HCT116 (cell line): ENCODE results near the gene COL20A1. TPM values are rescaled to one million over a fixed set of nuclear protein-coding genes. Genes with fewer than 3 reads are reported as not detected.

Experiments used
- ATAC-seq: fragments of 200-7000 bp; cut with Tn5 transposase; 2 replicates; pipeline ENCODE4 v1.9.1; 2020; ENCODE audit warnings: mild to moderate bottlenecking, moderate library complexity
- BruUV-seq: library from RNA; stranded (reverse); fragments of 400-500 nt; replicated peaks from 2 replicates; lab custom pipeline; 2021; lab: Mats Ljungman, UMichigan
- CTCF ChIA-PET: fragments of 300-600 bp; sonication (Branson Sonifier 250); formaldehyde crosslinking; loops from one replicate; lab custom pipeline; 2021; ENCODE audit warnings: antibody characterized with exemption; lab: Charles Lee
- POLR2A ChIA-PET: fragments of 300-600, 350-600 bp; sonication (Branson Sonifier 250); formaldehyde crosslinking; loops from one replicate; lab custom pipeline; 2021; ENCODE audit warnings: antibody characterized with exemption; lab: Charles Lee
- RAD21 ChIA-PET, 2 experiments: fragments of 300-600 bp; sonication (Branson Sonifier 250); formaldehyde crosslinking; loops; one replicate each; lab custom pipeline; 2023; ENCODE audit warnings: low total read pairs in 2 of 2; ENCODE audit not compliant: uncharacterized antibody in 2 of 2, unreplicated experiment in 2 of 2, low non-redundant PET in 1 of 2; lab: Charles Lee
- DNase-seq: peaks from one replicate; pipeline ENCODE4 v3.0.0-alpha.2; 2010; ENCODE audit warnings: low read depth, low spot score
- H2AFZ ChIP-seq: fragments of 200-600 bp; shearing (Covaris generic), sonication (generic); 2 replicates; pipeline ENCODE4 v1.6.1; 2017; ENCODE audit warnings: low read depth, mixed run types, mixed read lengths, antibody characterized with exemption, low read length; ENCODE audit not compliant: poor library complexity, severe bottlenecking
- H3K27ac ChIP-seq: 2 replicates; pipeline ENCODE4 v1.5.1; 2012; ENCODE audit warnings: low read depth, low read length
- H3K27me3 ChIP-seq: fragments of 200-600 bp; sonication (generic); 2 replicates; pipeline ENCODE4 v1.6.1; 2016; ENCODE audit warnings: mixed run types, low read length, mixed read lengths; ENCODE audit not compliant: insufficient read depth
- H3K36me3 ChIP-seq, 2 experiments: fragments of 200-500 bp in 1 of 2; fragments of 200-600 bp in 1 of 2; sonication (Bioruptor generic) in 1 of 2; sonication (generic) in 1 of 2; 2 replicates each; pipeline versions ENCODE4 v1.5.1 to v1.6.1; 2014 to 2016; ENCODE audit warnings: low read length in 2 of 2, inconsistent platforms in 1 of 2, mixed read lengths in 1 of 2, mixed run types in 1 of 2; ENCODE audit not compliant: insufficient read depth in 2 of 2, control insufficient read depth in 1 of 2
- H3K4me1 ChIP-seq, 2 experiments: fragments of 200-600 bp in 1 of 2; sonication (generic) in 1 of 2; 2 replicates each; pipeline versions ENCODE4 v1.5.1 to v1.6.1; 2012 to 2017; ENCODE audit warnings: low read length in 2 of 2, inconsistent platforms in 1 of 2, mild to moderate bottlenecking in 1 of 2, mixed read lengths in 1 of 2, mixed run types in 1 of 2, moderate library complexity in 1 of 2; ENCODE audit not compliant: insufficient read depth in 2 of 2, control insufficient read depth in 1 of 2
- H3K4me2 ChIP-seq: fragments of 200-600 bp; sonication (generic); 2 replicates; pipeline ENCODE4 v1.6.1; 2017; ENCODE audit warnings: mixed run types, low read length, mixed read lengths
- H3K4me3 ChIP-seq, 2 experiments: fragments of 200-600 bp in 1 of 2; sonication (generic) in 1 of 2; replicated peaks in 1 of 2; 2 replicates each; pipeline ENCODE4 v1.5.1; 2011 to 2016; ENCODE audit warnings: low read length in 2 of 2, control low read depth in 1 of 2, low read depth in 1 of 2, mild to moderate bottlenecking in 1 of 2, mixed read lengths in 1 of 2, mixed run types in 1 of 2
- H3K79me2 ChIP-seq: fragments of 200-600 bp; sonication (generic); 2 replicates; pipeline ENCODE4 v1.6.1; 2017; ENCODE audit warnings: mild to moderate bottlenecking, mixed run types, low read length, moderate library complexity, mixed read lengths; ENCODE audit not compliant: insufficient read depth
- H3K9ac ChIP-seq: fragments of 200-600 bp; sonication (generic); 2 replicates; pipeline ENCODE4 v1.6.1; 2016; ENCODE audit warnings: low read length, mixed read lengths
- H3K9me2 ChIP-seq: fragments of 200-600 bp; sonication (generic), shearing (Covaris generic); 2 replicates; pipeline ENCODE4 v1.6.1; 2017; ENCODE audit warnings: mixed run types, mild to moderate bottlenecking, moderate library complexity; ENCODE audit not compliant: insufficient read depth
- H3K9me3 ChIP-seq, 2 experiments: fragments of 200-500 bp in 1 of 2; fragments of 200-600 bp in 1 of 2; sonication (Bioruptor generic) in 1 of 2; sonication (generic) in 1 of 2; 2 replicates each; pipeline ENCODE4 v1.6.1; 2014 to 2017; ENCODE audit warnings: low read length in 2 of 2, mixed read lengths in 2 of 2, inconsistent platforms in 1 of 2, low read depth in 1 of 2, mild to moderate bottlenecking in 1 of 2, mixed run types in 1 of 2, moderate library complexity in 1 of 2; ENCODE audit not compliant: control insufficient read depth in 1 of 2, insufficient read depth in 1 of 2
- H4K20me1 ChIP-seq: fragments of 200-600 bp; sonication (generic), shearing (Covaris generic); 2 replicates; pipeline ENCODE4 v1.6.1; 2017; ENCODE audit warnings: mixed run types, mild to moderate bottlenecking, moderate library complexity; ENCODE audit not compliant: insufficient read depth
- CBX3 ChIP-seq: IDR thresholded peaks from 2 replicates; pipeline ENCODE4 v1.6.1; 2012; ENCODE audit warnings: low read depth
- CEBPB ChIP-seq: IDR thresholded peaks from 2 replicates; pipeline ENCODE4 v1.6.1; 2012; ENCODE audit warnings: low read depth
- EZH2 ChIP-seq: fragments of 200-600 bp; sonication (generic); IDR thresholded peaks from 2 replicates; pipeline ENCODE4 v1.6.1; 2017; ENCODE audit warnings: antibody characterized with exemption, mixed run types
- FOSL1 ChIP-seq: IDR thresholded peaks from 2 replicates; pipeline ENCODE4 v1.6.1; 2012; ENCODE audit warnings: low read depth
- MAX ChIP-seq: IDR thresholded peaks from 2 replicates; pipeline ENCODE4 v1.6.1; 2012
- POLR2A ChIP-seq: IDR thresholded peaks from 2 replicates; pipeline ENCODE4 v1.7.0; 2011; ENCODE audit warnings: borderline replicate concordance; ENCODE audit not compliant: insufficient read depth, insufficient read length; ENCODE audit errors: extremely low read depth
- POLR2AphosphoS5 ChIP-seq: IDR thresholded peaks from 2 replicates; pipeline ENCODE4 v1.6.1; 2011; ENCODE audit warnings: mild to moderate bottlenecking, low read depth, low read length, moderate library complexity
- SRF ChIP-seq: IDR thresholded peaks from 2 replicates; pipeline ENCODE4 v1.6.1; 2012; ENCODE audit warnings: low read depth
- TCF7L2 ChIP-seq: IDR thresholded peaks from 2 replicates; pipeline ENCODE4 v1.7.0; 2011; ENCODE audit warnings: borderline replicate concordance, inconsistent platforms; ENCODE audit not compliant: insufficient read depth, insufficient read length; ENCODE audit errors: extremely low read depth
- ZFX ChIP-seq: fragments of 450-650 bp; IDR thresholded peaks from 2 replicates; pipeline ENCODE4 v1.6.1; 2017
- intact Hi-C: fragments of 100-400 bp; cut with micrococcal nuclease; formaldehyde crosslinking; loops from 2 replicates; pipeline ENCODE4 v1.10.0; 2022
- total RNA-seq: library from RNA; stranded (reverse); gene quantifications from one replicate; pipeline ENCODE4 v1.2.1, GENCODE V29; 2021; ENCODE audit not compliant: unreplicated experiment
- TF ChIP-seq, protein P1 (sequence below): IDR thresholded peaks from 2 replicates; pipeline ENCODE4 v1.6.1; 2012; ENCODE audit warnings: low read depth
- TF ChIP-seq, protein P2 (sequence below): IDR thresholded peaks from 2 replicates; pipeline ENCODE4 v1.6.1; 2012

The COL20A1 gene
- total RNA-seq, 1 experiment from 2014 or later: 0.34 TPM

DNA sequence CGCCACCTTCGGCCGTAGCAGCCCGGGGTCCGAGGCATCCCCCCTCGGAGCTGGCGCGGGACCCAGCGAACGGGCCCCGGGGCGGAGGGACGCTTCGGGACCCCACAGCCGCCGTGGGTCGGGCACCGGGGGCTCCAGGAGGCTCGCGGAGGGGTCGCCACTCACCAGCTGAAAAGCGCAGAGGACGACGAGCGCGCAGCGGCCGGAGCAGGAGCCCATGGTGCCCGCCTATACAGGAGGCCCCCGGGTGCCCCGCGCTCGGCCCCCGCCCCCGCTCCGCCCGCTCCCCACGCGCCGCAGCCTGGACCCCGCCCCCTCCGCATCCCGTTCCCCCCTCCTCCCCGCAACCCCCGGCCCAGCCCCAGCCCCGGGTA, 38.8 kb upstream of the COL20A1 start, which contains the start of gene NKAIN4:
NKAIN4 (minus strand) TSS at position 232 of the 374 bp plus-strand sequence; CDS start at position 219, 13 bp downstream.
- no peak within 1 kb of the TSS for H2AFZ ChIP-seq
- no peaks in the 10 kb centered on the region for H3K9me2 ChIP-seq
- intact Hi-C loops: no loop called here
- ChIA-PET POLR2A (interaction anchor here (1.8 kb wide), 1 partner anchor 31 kb away, joined by 5 read pairs; no protein-coding TSS in a partner anchor), RAD21 (no interaction called here), CTCF (interaction anchor here (1.5 kb wide), 1 partner anchor 31 kb away, joined by 4 read pairs; no protein-coding TSS in a partner anchor)
- TF ChIP-seq CEBPB: no peak
- no peak for TF ChIP-seq FOSL1
- TF ChIP-seq, protein P1, sequence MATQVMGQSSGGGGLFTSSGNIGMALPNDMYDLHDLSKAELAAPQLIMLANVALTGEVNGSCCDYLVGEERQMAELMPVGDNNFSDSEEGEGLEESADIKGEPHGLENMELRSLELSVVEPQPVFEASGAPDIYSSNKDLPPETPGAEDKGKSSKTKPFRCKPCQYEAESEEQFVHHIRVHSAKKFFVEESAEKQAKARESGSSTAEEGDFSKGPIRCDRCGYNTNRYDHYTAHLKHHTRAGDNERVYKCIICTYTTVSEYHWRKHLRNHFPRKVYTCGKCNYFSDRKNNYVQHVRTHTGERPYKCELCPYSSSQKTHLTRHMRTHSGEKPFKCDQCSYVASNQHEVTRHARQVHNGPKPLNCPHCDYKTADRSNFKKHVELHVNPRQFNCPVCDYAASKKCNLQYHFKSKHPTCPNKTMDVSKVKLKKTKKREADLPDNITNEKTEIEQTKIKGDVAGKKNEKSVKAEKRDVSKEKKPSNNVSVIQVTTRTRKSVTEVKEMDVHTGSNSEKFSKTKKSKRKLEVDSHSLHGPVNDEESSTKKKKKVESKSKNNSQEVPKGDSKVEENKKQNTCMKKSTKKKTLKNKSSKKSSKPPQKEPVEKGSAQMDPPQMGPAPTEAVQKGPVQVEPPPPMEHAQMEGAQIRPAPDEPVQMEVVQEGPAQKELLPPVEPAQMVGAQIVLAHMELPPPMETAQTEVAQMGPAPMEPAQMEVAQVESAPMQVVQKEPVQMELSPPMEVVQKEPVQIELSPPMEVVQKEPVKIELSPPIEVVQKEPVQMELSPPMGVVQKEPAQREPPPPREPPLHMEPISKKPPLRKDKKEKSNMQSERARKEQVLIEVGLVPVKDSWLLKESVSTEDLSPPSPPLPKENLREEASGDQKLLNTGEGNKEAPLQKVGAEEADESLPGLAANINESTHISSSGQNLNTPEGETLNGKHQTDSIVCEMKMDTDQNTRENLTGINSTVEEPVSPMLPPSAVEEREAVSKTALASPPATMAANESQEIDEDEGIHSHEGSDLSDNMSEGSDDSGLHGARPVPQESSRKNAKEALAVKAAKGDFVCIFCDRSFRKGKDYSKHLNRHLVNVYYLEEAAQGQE: no peak
- no peak for TF ChIP-seq EZH2
- TF ChIP-seq POLR2AphosphoS5: no peak
- TF ChIP-seq, protein P2, sequence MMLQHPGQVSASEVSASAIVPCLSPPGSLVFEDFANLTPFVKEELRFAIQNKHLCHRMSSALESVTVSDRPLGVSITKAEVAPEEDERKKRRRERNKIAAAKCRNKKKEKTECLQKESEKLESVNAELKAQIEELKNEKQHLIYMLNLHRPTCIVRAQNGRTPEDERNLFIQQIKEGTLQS: no peak
- TF ChIP-seq POLR2A: no peak
- TF ChIP-seq SRF: no peak
- no peak for TF ChIP-seq MAX
- no peak for TF ChIP-seq ZFX
- TF ChIP-seq TCF7L2: no peak
- no peak for TF ChIP-seq CBX3
- no peaks in the 10 kb centered on the region for H3K4me1 ChIP-seq
- no peak within 1 kb of the TSS for H3K4me2 ChIP-seq
- no peaks in the 10 kb centered on the region for H3K27me3 ChIP-seq
- no peak within 1 kb of the TSS for H3K27ac ChIP-seq
- H4K20me1 ChIP-seq: no peaks in the 10 kb centered on the region
- H3K9me3 ChIP-seq: no peaks in the 10 kb centered on the region
- no peak for ATAC-seq
- no peaks in the 10 kb centered on the region for H3K79me2 ChIP-seq
- H3K4me3 ChIP-seq: no peak within 1 kb of the TSS
- H3K36me3 ChIP-seq: no peaks in the 10 kb centered on the region
- no TSS peak for BruUV-seq
- no peak within 1 kb of the TSS for H3K9ac ChIP-seq
- DNase-seq: no peak
